T follicular helper cell (primary cell): ENCODE measurements around the gene CKMT2.

ENCODE experiments used
- DNase-seq: peaks from one replicate; pipeline ENCODE4 v3.0.0-alpha.2; 2020; ENCODE audit warnings: low read depth

Gene CKMT2

GRCh38 chr5:81308836-81309235, 75.7 kb downstream of the CKMT2 start:
- DNase-seq: no peak

- no peak for DNase-seq
These were observed 77.4 kb downstream of the CKMT2 start for GRCh38 chr5:81310402-81311063.

DNA sequence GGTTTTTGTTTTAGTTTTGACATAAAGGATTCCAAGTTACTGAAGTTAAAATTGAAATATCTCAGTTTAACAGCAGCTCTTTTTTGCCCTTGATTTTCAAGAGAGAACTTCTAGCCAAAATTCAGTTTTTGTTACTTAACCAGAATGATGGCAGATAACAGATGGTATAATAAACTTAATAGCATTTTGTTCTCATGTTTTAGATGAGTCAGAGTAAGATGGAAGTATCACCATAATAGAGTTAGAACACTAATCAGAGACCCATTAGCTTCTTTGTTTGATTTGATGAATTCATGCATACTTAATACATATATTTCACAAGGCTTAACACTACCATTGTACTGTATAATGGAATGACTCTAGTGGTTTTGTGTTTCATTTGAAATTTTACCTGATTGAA, 80.2 kb downstream of the CKMT2 start:
- no peak for DNase-seq

GRCh38 chr5:81313686-81314085, 80.6 kb downstream of the CKMT2 start:
- DNase-seq: no peak

GRCh38 chr5:81314581-81314980, 81.5 kb downstream of the CKMT2 start:
- no peak for DNase-seq

DNA sequence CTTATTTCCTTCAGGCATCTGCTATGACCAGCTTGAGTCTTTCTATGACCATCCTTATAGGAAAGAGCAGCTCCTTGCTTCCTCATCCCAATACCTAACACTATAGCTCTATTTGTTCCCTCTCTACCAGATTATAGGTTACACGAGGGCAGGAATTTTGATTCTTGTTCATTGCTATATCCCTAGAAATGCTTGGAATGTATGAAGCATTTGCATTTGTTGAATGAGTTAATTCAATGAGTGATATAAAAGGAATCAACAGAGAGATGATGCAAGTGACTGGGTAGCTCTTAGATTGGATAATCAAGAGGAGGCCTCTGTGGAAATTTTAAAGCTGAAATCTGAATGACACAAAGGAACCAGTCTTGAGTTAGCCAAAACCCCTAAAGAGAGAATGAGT, 82.2 kb downstream of the CKMT2 start:
- no peak for DNase-seq

GRCh38 chr5:81315830-81316229, 82.7 kb downstream of the CKMT2 start:
- DNase-seq: no peak
